Inferior parietal cortex (tissue), 1 donor: ENCODE data around the gene CRTC1.
"Not testable (repeated sequence)": the region's sequence is repeated elsewhere in the genome, so short reads cannot be mapped to it uniquely, and the experiment has no call there.

Experiments used
- DNase-seq: peaks from one replicate; pipeline ENCODE4 v3.0.0-alpha.2; 2016; ENCODE audit errors: extremely low spot score

Gene CRTC1

GRCh38 chr19:18701250-18701608, 17.7 kb downstream of the CRTC1 start:
- no peak for DNase-seq

GRCh38 chr19:18704054-18704453, 20.6 kb downstream of the CRTC1 start:
- no peak for DNase-seq

- DNase-seq: no peak
Observed at GRCh38 chr19:18704971-18705370, 21.5 kb downstream of the CRTC1 start.

DNA sequence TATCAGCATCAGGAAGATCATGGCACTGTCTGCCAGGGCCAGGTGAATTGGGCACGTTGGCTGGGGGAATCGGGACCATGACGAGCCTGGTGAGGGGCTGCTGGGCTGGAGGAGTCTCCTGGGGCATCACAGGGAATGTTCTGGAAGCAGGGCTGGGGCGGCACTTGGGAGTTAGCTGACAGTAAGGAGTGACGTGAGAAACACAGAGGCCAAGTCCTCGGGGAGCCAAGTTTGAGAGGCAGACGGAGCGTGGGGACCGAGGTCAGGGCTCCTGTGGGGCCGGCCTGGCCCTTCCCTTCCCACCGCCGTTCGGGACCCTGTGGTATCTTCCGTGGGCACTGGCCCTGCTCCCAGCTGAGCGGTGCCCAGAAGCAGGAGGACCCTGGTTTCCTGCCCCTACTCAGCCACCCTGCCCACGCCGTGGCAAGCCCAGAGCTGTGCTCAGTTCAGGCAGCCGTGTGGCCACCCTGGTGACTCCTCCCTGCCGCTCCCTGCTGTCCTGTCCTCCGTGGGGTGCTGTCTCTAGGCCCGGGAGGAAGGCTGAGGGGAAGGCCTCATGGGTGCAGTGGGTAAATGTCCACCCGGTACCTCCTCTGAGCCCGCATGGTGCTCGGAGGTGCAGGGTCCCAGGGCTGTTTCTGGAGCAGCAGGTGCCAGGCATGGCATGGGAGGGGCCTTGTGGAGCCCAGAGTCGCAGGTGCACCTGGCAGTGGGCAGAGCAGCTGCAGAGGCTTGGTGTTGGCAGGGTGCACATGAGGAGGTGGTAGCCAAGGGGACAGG, 25.2 kb downstream of the CRTC1 start:
- DNase-seq: no peak

DNA sequence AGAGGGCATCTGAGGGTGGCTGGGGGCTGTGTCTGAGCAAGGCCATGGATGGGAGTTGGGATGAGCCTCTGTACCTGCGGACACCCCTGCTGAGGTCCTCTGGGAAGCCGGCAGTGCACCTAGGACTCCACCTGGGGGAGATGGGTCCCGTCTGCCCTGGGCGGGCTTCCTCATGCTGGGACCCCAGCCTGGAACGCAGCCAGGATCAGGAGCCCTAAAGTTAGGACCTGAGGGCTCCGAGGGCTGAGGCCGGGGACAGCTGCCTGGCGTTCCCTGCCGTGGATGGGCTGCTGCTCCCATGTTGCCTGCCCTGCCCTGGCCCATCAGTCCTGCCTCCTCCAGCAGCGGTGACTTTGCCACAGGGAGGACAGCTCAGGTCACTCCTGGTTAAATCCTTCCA, 26.1 kb downstream of the CRTC1 start:
- DNase-seq: no peak

GRCh38 chr19:18710186-18710585, 26.7 kb downstream of the CRTC1 start:
- DNase-seq: no peak

GRCh38 chr19:18710996-18711751, 27.7 kb downstream of the CRTC1 start:
- DNase-seq: no peak

DNA sequence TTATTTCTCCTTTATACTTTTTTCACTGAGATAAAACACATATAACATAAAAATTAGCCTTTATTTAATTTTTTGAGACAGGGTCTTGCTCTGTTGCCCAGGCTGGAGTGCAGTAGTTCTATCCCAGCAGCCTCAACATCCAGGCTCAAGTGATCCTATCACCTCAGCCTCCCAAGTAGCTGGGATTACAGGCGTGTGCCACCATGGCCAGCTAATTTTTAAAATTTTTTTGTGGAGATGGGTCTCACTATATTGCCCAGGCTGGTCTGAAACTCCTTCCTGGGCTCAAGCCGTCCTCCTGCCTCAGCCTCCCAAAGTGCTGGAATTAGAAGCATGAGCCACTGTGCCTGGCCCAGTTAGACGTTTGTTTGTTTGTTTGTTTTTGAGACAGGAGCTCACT, 28.4 kb downstream of the CRTC1 start:
- no peak for DNase-seq

GRCh38 chr19:18712981-18713380, 29.5 kb downstream of the CRTC1 start:
- DNase-seq: no peak

DNA sequence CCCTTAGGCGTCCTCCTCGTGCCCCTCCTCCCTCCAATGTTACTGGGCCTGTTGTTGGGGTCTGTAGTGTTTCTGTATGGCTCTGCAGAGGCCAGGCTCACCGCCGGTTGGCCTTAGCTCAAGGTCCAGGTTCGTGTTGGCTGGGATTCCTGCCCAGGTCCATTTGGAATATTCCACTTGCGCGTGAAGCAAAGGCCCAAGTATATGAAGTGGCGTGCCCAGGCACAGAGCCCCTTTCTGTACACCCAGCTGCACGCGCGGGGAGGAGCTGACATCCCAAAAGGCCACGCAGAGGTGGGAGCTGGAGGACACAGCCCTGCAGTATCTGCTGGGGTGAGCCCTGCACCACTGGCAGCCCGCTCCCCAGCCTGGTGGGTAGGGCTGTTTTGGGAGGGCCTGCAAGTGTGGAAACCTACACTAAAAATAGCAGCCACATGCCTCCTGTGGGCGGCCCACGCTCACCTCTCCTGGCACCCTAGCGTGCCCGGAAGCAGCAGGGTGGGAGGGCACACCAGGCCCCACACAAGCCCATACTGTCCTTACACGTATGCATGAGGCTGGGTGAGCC, 30.2 kb downstream of the CRTC1 start:
- DNase-seq: no peak

GRCh38 chr19:18715416-18715815, 31.9 kb downstream of the CRTC1 start:
- DNase-seq: no peak

DNA sequence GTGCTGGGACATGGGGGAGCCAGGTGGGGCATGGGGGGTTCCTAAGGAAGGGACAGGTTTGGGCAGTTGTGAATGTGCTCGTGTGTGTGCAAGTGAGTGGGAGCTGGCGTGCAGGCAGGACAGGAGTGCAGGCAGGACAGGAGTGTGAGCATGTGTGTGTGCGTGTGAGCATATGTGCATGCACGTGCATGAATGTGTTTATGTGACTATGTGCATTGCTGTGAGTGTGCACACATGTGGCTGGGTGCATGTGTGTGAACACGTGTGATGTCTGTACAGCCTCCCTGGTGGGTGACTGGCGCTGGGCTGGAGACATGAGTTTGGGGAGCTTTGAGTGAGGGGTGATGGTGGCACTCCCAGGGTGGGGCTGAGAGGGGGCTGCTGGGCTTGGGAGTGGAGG, 33.4 kb downstream of the CRTC1 start:
- no peak for DNase-seq

DNA sequence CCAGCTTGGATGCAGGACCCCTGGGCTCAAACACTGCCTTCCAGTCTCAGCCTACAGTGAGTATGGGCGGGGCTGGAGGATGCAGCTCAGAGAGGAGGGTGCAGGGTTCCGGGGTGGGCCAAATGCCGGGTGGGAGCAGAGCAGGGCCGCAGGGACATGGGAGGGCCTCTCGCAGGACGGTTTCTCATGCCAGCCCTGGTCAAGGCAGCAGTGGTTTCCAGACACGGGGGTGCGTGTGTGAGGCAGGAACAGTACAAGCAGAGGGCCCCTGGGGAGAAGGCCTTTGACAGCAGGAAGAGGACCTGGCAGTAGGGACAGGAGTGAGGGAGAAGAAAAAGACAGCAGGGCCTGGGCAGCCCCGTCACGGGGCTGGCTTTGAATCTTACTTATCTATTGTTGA, 34.1 kb downstream of the CRTC1 start:
- no peak for DNase-seq

DNA sequence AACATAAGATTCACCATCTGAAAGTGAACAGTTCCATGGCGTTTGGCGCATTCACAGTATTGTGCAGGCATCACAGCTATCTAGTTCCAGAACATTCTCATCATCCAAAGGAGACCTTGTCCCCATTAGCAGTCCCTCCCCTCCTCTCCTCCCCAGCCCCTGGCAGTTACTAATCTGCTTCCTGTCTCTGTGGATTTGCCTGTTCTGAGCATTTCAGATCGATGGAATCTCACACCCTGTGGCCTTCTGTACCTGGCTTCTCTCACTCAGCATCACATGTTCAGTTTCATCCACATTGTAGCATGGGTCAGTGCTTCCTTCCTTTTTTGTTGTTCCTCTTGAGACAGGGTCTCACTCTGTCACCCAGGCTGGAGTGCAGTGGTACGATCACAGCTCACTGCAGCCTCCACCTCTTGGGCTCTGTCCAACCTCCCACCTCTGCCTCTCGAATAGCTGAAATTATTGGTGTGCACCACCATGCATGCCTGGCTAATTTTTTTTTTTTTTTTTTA, 34.6 kb downstream of the CRTC1 start:
- no peak for DNase-seq

- DNase-seq: no peak
Observed at GRCh38 chr19:18718846-18719458, 35.5 kb downstream of the CRTC1 start.

DNA sequence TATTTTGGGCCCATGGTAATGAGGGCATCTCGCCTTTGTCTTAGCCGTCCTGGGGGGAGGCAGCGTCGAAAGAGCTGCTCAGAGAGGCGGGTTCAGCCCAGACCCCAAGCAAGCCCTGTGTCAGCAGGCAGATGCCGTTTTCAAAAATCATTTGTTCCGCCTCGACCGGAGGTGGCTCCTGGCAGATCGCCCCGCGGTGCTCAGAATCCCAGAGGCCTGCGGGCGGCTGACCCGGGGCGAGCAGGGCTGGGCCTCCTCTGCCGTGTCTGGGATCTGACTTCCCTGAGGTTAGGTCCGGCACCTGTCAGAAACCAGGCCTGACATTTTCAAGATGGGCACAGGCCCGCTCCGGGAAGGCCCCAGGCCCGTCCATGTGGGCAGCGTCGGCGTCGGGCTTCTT, 36.1 kb downstream of the CRTC1 start:
- no peak for DNase-seq

DNA sequence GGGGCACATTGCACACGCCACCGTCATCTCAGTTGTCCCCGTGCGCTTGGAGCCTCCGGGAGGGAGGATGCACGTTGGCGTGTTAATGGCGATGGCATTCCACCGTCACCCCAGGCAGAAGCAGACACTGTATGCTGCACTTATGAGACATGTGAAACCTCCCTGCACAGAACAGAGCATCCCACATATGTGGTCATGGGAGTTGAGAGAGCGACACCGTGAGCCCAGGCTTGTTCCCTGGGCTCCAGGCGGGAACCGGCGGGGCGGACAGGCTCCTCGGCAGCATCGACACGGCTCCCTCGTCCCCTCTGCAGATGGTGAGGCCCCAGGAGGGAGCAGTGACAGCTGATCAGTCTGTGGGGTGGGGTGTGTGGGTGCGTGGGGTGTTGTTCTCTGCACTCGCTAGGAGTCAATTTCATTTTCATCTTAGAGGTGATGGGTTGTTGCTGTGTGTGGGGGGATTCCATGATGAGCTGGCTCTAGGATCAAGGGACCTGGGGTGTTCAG, 40.4 kb downstream of the CRTC1 start:
- DNase-seq: no peak

DNA sequence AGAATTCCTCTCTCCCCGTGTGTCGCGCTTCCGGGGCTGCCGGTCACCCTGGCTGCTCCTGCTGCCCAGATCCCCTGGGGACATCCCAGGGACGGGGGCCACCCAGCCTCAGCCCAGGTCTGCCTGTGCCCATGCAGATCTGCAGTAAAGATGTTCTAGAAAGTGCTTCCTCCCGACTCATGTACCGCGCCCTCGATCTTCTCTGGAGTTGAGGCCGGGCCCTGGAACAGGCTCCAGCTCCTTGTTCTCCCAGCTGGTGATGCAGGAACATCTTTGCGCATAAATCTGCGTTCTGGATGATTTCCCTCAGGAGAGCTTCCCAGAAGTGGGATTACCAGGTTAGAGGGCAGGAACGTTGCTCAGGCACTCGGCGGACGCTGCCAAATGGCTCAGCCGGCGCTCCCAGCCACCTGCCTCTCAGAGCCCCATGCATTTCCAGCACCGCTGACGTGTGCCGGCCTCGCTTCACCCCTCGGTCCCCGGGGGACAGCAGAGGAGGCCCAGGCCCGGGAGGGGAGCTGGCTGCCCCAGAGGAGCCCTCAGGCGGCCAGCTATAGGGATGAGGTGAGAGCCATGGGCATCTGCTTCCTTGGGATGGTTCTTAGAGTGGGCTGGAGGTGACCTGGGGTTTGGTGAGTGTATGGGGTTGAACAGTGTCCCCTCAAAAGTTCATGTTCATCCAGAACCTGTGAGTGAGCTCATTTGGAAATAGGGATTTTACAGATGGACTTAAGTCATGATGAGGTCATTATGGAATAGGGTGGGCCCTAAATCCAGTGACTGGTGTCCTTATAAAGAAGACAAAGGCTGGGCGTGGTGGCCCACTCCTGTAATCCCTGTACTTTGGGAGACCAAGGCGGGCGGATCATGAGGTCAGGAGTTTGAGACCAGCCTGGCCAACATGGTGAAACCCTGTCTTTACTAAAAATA, 42.6 kb downstream of the CRTC1 start:
- no peak for DNase-seq

DNA sequence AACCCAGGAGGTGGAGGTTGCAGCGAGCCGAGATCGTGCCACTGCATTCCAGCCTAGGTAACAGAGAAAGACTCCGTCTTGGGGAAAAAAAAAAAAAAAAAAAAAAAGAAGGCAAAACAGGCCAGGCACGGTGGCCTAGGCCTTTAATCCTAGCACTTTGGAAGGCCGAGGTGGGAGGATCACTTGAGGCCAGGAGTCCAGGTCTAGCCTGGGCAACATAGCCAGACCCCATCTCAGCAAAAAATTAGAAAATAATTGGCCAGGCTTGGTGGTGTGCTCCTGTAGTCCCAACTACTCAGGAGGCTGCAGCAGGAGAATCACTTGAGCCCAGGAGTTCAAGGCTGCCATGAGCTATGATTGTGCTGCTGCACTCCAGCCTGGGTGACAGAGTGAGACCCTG, 43.4 kb downstream of the CRTC1 start:
- no peak for DNase-seq

- not testable (repeated sequence) for DNase-seq
Observed at GRCh38 chr19:18727602-18728001, 44.1 kb downstream of the CRTC1 start.

GRCh38 chr19:18729933-18730530, 46.6 kb downstream of the CRTC1 start:
- no peak for DNase-seq
